ENCODE results near the gene KSR2. TPM values are rescaled to one million over a fixed set of nuclear protein-coding genes. Genes with fewer than 3 reads are reported as not detected.

Gene KSR2
- total RNA-seq, 1 experiment from 2014 or later: 2.0 TPM

DNA sequence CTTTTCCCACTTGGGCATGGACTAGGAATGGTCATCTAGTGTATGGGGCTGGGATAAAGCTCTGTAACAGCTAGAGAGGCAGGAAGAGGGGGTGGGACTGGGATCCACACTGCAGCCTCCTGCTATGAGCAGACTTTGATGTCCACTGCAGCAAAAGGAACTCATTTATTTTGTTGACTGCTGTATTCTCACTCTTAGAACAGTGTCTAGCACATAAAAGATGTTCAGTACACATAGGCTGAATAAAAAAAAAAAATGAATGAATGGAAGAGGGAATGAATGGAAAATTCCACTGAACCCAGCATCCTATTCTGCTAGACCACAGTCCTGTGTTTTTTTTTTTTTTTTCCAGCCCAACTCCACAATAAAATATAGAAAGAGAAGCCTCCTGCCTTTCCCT is 501.2 kb downstream of the KSR2 start:
- BruUV-seq (replicated peaks): no TSS peak
- intact Hi-C loops (cut with micrococcal nuclease; ENCODE audit: unreplicated experiment): no loop called here
- CTCF ChIA-PET: no interaction called here

DNA sequence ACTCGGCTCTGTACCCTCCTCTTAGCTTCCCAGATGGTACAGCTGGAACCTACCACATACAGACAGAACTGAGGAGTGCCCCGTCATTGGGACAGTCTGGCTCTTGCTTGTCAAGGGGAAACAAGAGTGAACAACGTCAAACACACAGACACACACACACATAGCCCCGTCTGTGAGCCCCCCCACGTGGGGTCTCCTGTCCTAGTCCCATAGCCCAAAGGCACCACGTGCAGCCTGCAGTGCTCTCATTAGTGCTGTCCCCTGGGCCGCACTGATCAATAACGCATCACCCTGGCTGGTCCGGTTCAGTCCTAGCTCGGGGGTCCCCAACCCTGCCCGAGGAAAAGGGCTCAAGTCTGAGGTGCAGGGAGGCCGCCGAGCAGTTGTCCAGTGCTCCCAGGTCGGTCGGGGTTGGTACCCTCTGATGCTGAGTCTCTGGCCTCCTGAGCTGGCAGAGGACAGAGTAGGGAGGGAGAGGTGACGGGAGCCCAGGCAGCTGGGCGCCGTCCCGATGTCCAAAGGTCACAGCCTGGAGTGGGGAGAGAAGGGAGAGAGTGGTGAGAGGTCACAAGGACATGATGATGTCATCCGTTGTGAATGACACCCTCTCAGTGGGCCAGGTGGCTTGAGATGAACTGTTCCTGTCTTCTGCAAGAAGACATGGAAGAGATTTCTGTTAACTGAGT is 502.0 kb downstream of the KSR2 start:
- no peak for TF ChIP-seq EZH2 (IDR thresholded peaks at IDR 0.05; ENCODE audit: low read depth)
- TF ChIP-seq, protein P1, sequence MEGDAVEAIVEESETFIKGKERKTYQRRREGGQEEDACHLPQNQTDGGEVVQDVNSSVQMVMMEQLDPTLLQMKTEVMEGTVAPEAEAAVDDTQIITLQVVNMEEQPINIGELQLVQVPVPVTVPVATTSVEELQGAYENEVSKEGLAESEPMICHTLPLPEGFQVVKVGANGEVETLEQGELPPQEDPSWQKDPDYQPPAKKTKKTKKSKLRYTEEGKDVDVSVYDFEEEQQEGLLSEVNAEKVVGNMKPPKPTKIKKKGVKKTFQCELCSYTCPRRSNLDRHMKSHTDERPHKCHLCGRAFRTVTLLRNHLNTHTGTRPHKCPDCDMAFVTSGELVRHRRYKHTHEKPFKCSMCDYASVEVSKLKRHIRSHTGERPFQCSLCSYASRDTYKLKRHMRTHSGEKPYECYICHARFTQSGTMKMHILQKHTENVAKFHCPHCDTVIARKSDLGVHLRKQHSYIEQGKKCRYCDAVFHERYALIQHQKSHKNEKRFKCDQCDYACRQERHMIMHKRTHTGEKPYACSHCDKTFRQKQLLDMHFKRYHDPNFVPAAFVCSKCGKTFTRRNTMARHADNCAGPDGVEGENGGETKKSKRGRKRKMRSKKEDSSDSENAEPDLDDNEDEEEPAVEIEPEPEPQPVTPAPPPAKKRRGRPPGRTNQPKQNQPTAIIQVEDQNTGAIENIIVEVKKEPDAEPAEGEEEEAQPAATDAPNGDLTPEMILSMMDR (conservative IDR thresholded peaks at IDR 0.05): no peak
- H2AFZ ChIP-seq: no peak overlapping the region
- no TSS peak for BruUV-seq (replicated peaks)
- no peak overlapping the region for H3K4me3 ChIP-seq
- H3K79me2 ChIP-seq (ENCODE audit: low read depth): no peaks in the 10 kb centered on the region
- CTCF ChIA-PET: no interaction called here
- intact Hi-C loops (cut with micrococcal nuclease; ENCODE audit: unreplicated experiment): no loop called here
- no peak for DNase-seq
- no peaks in the 10 kb centered on the region for H3K4me1 ChIP-seq (replicated peaks; ENCODE audit: insufficient read depth)
- no peaks in the 10 kb centered on the region for H3F3A ChIP-seq (ENCODE audit: insufficient read depth, low read depth)
- H3K36me3 ChIP-seq (ENCODE audit: low read depth): no peaks in the 10 kb centered on the region
- POLR2A ChIA-PET (ENCODE audit: unreplicated experiment): no interaction called here
- H3K9me2 ChIP-seq (ENCODE audit: insufficient read depth): no peaks in the 10 kb centered on the region
- H3K27ac ChIP-seq: no peak overlapping the region
- no peaks in the 10 kb centered on the region for H4K20me1 ChIP-seq (ENCODE audit: insufficient read depth)
- 0 out of 2 replicates have a peak, but pooled peaks cover 6% of the 10 kb centered on the region for H3K9me3 ChIP-seq (ENCODE audit: insufficient read depth, low read depth)
- H3K4me2 ChIP-seq: no peak overlapping the region
- peaks cover 19% of the 10 kb centered on the region for H3K27me3 ChIP-seq (ENCODE audit: insufficient read depth, low read depth)

More for the DNA sequence above, 501.2 kb downstream of the KSR2 start:
- no peak overlapping the region for H3K4me2 ChIP-seq
- no peaks in the 10 kb centered on the region for H3K36me3 ChIP-seq (ENCODE audit: low read depth)
- no peak overlapping the region for H3K27ac ChIP-seq
- TF ChIP-seq EZH2 (IDR thresholded peaks at IDR 0.05; ENCODE audit: low read depth): no peak
- TF ChIP-seq, protein P1 (conservative IDR thresholded peaks at IDR 0.05): no peak
- H3K27me3 ChIP-seq (ENCODE audit: insufficient read depth, low read depth): peaks cover 19% of the 10 kb centered on the region
- H3F3A ChIP-seq (ENCODE audit: insufficient read depth, low read depth): no peaks in the 10 kb centered on the region
- POLR2A ChIA-PET (ENCODE audit: unreplicated experiment): no interaction called here
- H3K4me3 ChIP-seq: no peak overlapping the region
- H3K9me2 ChIP-seq (ENCODE audit: insufficient read depth): no peaks in the 10 kb centered on the region
- H3K79me2 ChIP-seq (ENCODE audit: low read depth): no peaks in the 10 kb centered on the region
- no peaks in the 10 kb centered on the region for H3K4me1 ChIP-seq (replicated peaks; ENCODE audit: insufficient read depth)
- 0 out of 2 replicates have a peak, but pooled peaks cover 6% of the 10 kb centered on the region for H3K9me3 ChIP-seq (ENCODE audit: insufficient read depth, low read depth)
- no peak overlapping the region for H2AFZ ChIP-seq
- H4K20me1 ChIP-seq (ENCODE audit: insufficient read depth): no peaks in the 10 kb centered on the region
- DNase-seq: no peak

DNA sequence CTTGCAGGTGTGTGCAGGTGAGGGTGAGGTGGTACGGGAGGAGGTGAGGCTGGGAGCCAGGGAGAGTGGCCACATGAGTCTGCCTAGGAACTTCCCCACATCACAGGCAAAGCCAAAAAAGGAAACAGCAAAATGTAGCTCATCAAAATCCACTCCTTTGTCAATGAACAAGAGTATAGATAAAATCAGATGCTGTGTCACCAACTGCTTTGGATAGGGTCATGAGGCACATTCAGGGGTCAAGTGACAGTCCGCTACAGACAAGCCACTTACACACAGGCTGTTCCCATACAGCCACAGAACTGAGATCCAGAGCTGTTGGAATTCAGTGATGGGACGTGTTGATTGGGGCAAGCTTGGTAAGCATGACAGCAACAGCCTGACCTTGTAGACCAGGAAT is 507.1 kb downstream of the KSR2 start:
- CTCF ChIA-PET: no interaction called here

More for the DNA sequence above, 507.1 kb downstream of the KSR2 start:
- Histone ChIP-seq H3K27me3 (ENCODE audit: insufficient read depth, low read depth) (peaks cover 32% of the 10 kb centered on the region; the same call in 1 of the 2 replicates), H3K9me2 (ENCODE audit: insufficient read depth) (no peaks in the 10 kb centered on the region), H4K20me1 (ENCODE audit: insufficient read depth) (no peaks in the 10 kb centered on the region), H3K4me2 (no peak overlapping the region), H3K4me1 (replicated peaks; ENCODE audit: insufficient read depth) (no peaks in the 10 kb centered on the region), H3K27ac (no peak overlapping the region), H3K4me3 (no peak overlapping the region), H3K9me3 (ENCODE audit: insufficient read depth, low read depth) (no peaks in the 10 kb centered on the region), H3K79me2 (ENCODE audit: low read depth) (no peaks in the 10 kb centered on the region), H3K36me3 (ENCODE audit: low read depth) (no peaks in the 10 kb centered on the region), H3F3A (ENCODE audit: insufficient read depth, low read depth) (no peaks in the 10 kb centered on the region), H2AFZ (no peak overlapping the region)
- intact Hi-C loops (cut with micrococcal nuclease; ENCODE audit: unreplicated experiment): no loop called here
- TF ChIP-seq, protein P1 (conservative IDR thresholded peaks at IDR 0.05): no peak
- TF ChIP-seq EZH2 (IDR thresholded peaks at IDR 0.05; ENCODE audit: low read depth): no peak
- POLR2A ChIA-PET (ENCODE audit: unreplicated experiment): no interaction called here
- BruUV-seq (replicated peaks): no TSS peak
- no peak for DNase-seq
